HG02870 (cell line): ENCODE data around the gene MIGA1.
"Not testable (repeated sequence)": the region's sequence is repeated elsewhere in the genome, so short reads cannot be mapped to it uniquely, and the experiment has no call there.

Experiments
- ATAC-seq: cut with Tn5 transposase; IDR thresholded peaks from one replicate; pipeline ENCODE4 v1.9.1; 2021; ENCODE audit warnings: mild to moderate bottlenecking, moderate library complexity; ENCODE audit not compliant: unreplicated experiment

MIGA1 gene

DNA sequence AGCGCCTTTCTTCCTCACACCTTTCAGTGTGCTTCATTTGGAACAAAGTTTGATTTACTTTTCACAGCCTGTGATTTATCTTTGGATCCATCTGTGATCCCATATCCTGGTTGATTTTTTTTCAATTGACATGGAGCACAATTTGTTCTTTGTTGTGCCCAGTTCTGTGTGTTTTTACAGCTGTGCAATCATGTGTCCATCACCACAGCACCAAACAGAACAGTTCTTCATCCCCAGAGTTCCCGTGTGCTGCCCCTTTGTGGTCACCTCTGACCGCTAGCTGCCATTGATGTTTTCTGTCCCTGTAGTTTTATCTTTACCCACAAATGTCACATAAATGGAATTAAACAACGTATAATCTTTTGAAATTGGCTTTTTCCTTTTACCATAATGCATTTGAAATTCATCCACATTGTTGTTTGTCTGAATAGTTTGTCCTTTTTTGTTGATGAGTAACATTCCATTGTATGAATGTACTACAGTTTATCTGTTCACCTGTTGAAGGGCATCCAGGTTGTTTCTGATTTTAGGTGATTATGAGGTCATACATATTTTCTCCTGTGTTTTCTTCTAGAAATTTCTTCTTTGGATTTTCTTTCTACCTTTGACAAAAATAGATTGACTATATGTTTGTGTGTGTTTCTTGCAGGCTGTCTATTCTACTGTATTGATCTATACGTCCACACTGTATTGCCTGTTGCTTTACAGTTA is 17.4 kb downstream of the MIGA1 start:
- ATAC-seq: no peak

GRCh38 chr1:77797991-77798390 is 18.5 kb downstream of the MIGA1 start:
- no peak for ATAC-seq

DNA sequence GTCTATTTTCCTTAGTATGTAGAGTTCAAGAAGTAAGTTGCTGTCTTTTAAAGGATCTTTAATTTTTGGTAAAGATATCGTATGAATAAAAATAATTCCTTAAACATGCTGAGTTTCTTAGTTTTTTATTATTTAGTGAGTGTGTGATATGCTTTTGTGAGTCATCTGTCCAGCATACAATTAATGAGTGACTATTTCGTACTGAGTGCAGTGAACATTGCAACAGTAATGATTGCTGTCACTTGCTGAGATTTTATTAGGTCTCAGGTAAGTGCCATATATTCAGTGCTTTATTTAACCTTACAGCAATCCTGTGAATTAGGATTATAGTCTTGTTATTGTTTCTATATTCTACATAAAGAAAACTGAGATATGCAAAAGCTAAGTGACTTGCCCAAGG is 22.6 kb downstream of the MIGA1 start:
- ATAC-seq: no peak

- no peak for ATAC-seq
These were observed 23.9 kb downstream of the MIGA1 start for GRCh38 chr1:77803371-77803770.

DNA sequence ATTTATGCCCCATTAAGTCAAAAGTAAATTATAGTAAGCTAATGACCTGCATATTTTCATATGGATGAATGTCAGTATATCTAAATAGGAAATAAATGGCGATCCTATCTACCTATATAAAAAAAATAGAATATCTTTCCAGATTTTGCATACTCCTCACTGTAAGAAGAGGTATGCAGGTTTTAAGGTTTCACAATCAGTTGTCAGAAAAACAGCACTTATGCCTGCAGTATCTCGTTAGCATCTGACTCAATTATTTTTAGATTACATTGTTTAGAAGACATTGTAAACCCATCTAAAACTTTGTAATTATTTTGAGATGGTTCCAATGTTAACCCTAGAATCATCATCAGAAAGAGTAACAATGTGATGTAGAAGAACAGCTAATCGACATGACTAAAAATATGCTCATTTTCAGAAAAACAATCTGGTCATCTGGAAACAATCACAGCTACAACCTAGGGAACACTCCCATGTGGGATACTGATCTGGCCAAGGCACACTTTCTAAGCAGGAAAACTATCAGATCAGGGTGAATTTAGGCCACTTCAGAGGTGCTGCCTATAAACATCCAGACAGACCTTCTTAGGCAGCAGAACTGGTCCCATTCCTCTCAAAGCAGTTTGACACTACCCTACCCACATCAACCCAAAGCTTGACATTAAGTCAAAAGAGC is 30.5 kb downstream of the MIGA1 start:
- ATAC-seq: not testable (repeated sequence)

DNA sequence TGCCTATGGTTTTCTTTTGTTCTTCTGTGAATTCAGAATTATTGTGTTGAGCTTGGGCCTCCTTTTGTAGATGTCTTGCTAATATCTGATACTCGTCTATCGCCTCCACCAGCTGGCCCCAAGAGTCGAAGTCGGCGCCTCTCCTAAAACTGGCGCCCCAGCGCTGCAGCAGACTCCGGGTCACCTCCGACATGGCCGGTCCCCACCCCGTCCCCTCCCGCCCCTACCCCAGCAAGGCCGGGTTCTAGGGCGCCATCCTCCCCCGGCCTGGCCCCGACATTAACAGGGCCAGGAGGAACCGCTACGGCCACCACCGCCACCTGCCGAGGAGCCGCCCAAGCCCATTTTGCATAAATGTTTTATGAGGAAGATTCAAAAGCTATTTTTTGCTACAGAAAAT is 32.1 kb downstream of the MIGA1 start:
- not testable (repeated sequence) for ATAC-seq

DNA sequence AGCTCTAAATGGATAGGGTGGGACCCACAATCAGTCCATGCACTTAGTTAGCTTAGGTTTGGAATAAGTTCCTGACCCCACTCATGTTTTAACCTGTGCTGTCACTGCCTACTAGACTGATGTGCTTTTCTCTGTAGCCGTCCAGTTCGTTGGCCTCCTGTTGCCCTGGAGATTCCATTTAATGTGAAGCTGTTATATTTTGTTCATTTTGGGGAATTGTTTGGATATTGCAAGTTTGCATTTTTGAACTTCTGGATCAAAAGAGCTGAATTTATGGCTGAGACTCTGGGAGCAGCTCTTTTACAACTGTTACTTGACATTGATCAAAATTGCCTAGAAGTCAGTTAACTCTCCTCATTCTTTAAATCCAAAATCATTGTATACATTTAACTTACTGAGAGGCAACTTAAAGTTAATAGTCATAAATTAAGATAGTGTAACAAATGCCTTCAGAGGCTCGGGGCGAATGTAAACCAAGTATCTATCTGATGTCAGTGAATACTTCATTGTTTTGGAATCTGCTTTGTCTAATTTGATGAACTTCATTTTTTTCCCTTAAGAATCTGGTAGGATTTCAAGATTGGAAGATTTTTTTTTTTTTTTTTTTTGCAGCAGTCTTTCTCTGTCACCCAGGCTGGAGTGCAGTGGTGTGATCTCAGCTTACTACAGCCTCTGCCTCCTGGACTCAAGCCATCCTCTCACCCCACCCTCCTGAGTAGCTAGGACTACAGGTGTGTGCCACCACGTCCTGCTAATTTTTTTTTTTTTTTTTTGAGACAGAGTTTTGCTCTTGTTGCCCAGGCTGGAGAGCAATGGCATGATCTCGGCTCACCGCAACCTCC is 38.1 kb downstream of the MIGA1 start:
- ATAC-seq: no peak

DNA sequence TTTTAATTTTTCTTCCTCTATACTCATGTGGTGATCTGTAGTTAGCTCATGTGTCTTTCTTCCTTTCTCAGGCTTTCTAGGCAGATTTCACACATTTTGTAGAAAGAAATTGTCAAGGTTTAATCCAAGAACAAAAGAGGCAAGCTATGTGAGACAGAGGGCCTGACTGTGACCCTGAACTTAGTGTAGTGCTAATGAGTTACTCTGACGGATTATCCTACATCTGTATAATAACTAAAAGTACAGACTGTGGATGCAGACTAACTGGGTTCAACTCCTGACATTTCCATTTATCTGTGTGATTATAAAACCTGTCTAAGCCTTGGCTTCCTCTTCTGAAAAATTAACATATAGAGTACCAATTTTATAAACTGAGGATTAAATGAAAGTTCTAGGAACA is 40.7 kb downstream of the MIGA1 start:
- ATAC-seq: no peak

DNA sequence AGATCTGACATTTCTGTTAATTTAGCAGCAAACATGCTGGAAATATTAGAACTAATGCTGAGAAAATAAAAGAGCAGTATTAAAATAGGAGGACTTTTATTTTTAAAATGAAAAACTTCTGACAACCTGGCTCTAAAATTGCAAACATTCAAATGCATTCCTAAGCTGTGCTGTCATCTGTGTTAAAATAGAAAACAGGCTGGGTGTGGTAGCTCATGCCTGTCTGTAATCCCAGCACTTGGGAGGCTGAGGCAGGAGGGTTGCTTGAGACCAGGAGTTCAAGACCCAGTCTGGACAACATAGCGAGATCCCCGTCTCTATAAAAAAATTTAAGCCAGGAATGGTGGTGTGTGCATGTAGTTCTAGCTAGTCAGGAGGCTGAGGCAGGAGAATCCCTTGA is 44.6 kb downstream of the MIGA1 start:
- no peak for ATAC-seq

GRCh38 chr1:77824694-77825093 is 45.2 kb downstream of the MIGA1 start:
- ATAC-seq: no peak

- no peak for ATAC-seq
These were observed 45.8 kb downstream of the MIGA1 start for GRCh38 chr1:77825131-77825709.

GRCh38 chr1:77826851-77827250 is 47.4 kb downstream of the MIGA1 start:
- ATAC-seq: not testable (repeated sequence)

DNA sequence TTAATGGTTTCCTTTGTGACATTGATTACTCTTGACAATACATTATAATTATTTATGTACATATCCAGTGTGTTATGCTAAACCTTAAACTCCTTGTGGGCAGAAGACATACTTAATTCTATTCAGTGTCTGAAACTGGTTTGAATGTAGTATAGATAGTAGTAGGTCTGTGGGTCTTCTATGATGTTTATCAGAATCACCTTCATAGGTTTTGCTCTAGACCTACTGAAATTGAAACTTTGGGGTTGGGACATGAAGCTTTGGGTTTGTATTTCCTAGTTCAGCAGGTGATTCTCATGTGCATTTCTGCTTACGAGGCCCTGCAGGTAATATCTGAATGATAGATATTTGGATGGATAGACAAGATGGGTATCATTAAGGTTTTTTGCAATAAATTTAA is 48.6 kb downstream of the MIGA1 start:
- no peak for ATAC-seq

DNA sequence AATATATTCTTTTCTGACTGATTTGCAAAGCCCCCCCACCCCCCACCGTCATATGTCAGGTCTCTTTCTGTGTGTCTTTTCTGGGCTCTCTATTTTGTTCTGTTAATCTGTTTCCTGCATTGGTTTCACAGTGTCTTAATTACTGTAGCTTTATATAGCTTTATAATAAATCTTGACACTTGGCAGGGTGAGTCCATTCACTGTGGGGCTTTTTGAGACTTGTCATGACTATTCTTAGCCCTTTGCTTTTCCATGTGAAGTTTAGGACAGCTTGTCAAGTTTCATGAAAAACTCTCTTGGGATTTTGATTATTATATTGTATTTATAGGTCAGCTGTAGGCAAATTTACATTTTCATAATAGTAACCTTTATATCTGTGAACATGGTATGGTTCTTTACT is 50.4 kb downstream of the MIGA1 start:
- ATAC-seq: no peak

DNA sequence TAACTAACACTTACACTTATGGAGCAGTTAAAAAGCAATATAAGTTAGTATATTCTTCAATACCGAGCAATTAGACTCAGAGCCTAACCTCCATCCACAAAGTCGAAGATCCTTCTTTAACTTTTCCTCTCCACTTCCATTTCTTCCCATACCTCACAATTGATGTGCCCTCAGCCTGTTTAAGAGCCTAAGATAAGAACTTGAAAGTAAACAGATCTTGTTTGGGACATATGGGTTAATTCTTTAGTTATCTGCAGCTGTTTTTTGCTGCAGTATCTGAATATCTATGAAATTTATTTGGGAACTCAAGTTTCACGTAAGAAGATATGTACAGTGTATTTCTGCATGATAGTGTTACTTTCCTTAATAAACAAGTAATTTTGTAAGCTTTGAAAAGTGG is 51.5 kb downstream of the MIGA1 start:
- ATAC-seq: no peak

GRCh38 chr1:77831566-77831965 is 52.1 kb downstream of the MIGA1 start:
- no peak for ATAC-seq

- ATAC-seq: no peak
These were observed 52.7 kb downstream of the MIGA1 start for GRCh38 chr1:77831976-77832711.

GRCh38 chr1:77832901-77833300 is 53.5 kb downstream of the MIGA1 start:
- no peak for ATAC-seq

GRCh38 chr1:77833521-77834100 is 54.2 kb downstream of the MIGA1 start:
- ATAC-seq: no peak

GRCh38 chr1:77834771-77835334 is 55.4 kb downstream of the MIGA1 start:
- ATAC-seq: no peak
